Measurements from ENCODE around the gene METTL14.
"Not testable (repeated sequence)": the region's sequence is repeated elsewhere in the genome, so short reads cannot be mapped to it uniquely, and the experiment has no call there.

DNA sequence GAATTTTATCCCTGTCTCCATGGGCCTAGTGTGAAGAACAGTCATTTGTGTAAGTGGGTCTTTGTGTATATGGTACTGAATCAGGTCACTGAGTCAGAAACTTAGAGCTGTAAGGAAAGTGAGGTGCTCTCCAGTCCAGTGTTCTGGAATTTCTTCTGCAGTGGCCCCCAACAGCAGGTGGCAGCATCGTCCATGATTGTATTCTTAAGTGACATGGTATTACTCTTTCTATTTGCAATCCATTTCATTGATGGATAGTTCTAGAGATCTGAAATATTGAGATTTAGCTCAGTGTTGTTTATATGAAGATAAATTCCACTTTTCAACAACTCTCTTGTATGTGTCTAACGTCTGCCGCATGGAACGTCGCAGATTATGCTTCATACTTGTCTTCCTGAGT is 20.5 kb upstream of the METTL14 start:
- not testable (repeated sequence) for TF ChIP-seq POLR2A (IDR thresholded peaks at IDR 0.05)
- TF ChIP-seq, protein P1, sequence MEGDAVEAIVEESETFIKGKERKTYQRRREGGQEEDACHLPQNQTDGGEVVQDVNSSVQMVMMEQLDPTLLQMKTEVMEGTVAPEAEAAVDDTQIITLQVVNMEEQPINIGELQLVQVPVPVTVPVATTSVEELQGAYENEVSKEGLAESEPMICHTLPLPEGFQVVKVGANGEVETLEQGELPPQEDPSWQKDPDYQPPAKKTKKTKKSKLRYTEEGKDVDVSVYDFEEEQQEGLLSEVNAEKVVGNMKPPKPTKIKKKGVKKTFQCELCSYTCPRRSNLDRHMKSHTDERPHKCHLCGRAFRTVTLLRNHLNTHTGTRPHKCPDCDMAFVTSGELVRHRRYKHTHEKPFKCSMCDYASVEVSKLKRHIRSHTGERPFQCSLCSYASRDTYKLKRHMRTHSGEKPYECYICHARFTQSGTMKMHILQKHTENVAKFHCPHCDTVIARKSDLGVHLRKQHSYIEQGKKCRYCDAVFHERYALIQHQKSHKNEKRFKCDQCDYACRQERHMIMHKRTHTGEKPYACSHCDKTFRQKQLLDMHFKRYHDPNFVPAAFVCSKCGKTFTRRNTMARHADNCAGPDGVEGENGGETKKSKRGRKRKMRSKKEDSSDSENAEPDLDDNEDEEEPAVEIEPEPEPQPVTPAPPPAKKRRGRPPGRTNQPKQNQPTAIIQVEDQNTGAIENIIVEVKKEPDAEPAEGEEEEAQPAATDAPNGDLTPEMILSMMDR (IDR thresholded peaks at IDR 0.05) = peak in 8 of 12 donors; percentile 8 to 36 (median 26)
